ENCODE results near the gene KPTN. TPM values are rescaled to one million over a fixed set of nuclear protein-coding genes. Genes with fewer than 3 reads are reported as not detected.

Gene KPTN
- total and polyA plus RNA-seq, 2 donors (not counting 1 experiment from before 2014, with no cell fraction given) = 8.1 to 11.4 TPM

- no peaks in the 10 kb centered on the region for H3K9me3 ChIP-seq (ENCODE audit: control extremely low read depth in 1 of 3, control insufficient read depth in 2 of 3, insufficient read depth in 1 of 3, low read length in 2 of 3)
- ChIA-PET POLR2A (no interaction called here), CTCF (no interaction called here)
- ATAC-seq (ENCODE audit: low read depth) (no peak), DNase-seq (no peak)
- Mint-ChIP-seq H3K27ac (no peak overlapping the region), H3K27me3 (no peaks in the 10 kb centered on the region), H3K4me1 (no peaks in the 10 kb centered on the region), H3K4me3 (no peak overlapping the region), H3K9me3 (ENCODE audit: insufficient read depth) (no peaks in the 10 kb centered on the region)
- no peak overlapping the region for H3K9ac ChIP-seq (ENCODE audit: low read length)
- peaks cover 5% of the 10 kb centered on the region for H3K79me2 ChIP-seq (ENCODE audit: control insufficient read depth, insufficient read depth, low read length)
- H3K4me3 ChIP-seq (ENCODE audit: control extremely low read depth in 1 of 5, extremely low read depth in 1 of 5, insufficient read depth in 1 of 5, low read depth in 2 of 5, low read length in 4 of 5) = no peak overlapping the region
- H3K4me2 ChIP-seq (replicated peaks; ENCODE audit: low read depth, low read length, poor library complexity, severe bottlenecking) = no peak overlapping the region
- WGBS (ENCODE audit: insufficient coverage) = 94% methylated on average over 22 of the region's 23 CpGs
- no peak overlapping the region for H3K27ac ChIP-seq (ENCODE audit: low read length in 2 of 2)
- no peak overlapping the region for H2AFZ ChIP-seq (ENCODE audit: insufficient read depth, low read depth, low read length, poor library complexity, severe bottlenecking)
- peaks cover 0 to 56% of the 10 kb centered on the region in 2 experiments for H3K36me3 ChIP-seq (replicated peaks in 1 of 2; ENCODE audit: control extremely low read depth in 1 of 2, control insufficient read depth in 1 of 2, extremely low read depth in 1 of 2, insufficient read depth in 2 of 2, low read length in 1 of 2)
- H4K20me1 ChIP-seq (ENCODE audit: control insufficient read depth, insufficient read depth, low read length, poor library complexity, severe bottlenecking) = peaks cover 46% of the 10 kb centered on the region
- TF ChIP-seq EZH2 (IDR thresholded peaks at IDR 0.05; ENCODE audit: borderline replicate concordance, insufficient read depth, low read depth, low read length, poor library complexity, severe bottlenecking) = no peak
- TF ChIP-seq, protein P1, sequence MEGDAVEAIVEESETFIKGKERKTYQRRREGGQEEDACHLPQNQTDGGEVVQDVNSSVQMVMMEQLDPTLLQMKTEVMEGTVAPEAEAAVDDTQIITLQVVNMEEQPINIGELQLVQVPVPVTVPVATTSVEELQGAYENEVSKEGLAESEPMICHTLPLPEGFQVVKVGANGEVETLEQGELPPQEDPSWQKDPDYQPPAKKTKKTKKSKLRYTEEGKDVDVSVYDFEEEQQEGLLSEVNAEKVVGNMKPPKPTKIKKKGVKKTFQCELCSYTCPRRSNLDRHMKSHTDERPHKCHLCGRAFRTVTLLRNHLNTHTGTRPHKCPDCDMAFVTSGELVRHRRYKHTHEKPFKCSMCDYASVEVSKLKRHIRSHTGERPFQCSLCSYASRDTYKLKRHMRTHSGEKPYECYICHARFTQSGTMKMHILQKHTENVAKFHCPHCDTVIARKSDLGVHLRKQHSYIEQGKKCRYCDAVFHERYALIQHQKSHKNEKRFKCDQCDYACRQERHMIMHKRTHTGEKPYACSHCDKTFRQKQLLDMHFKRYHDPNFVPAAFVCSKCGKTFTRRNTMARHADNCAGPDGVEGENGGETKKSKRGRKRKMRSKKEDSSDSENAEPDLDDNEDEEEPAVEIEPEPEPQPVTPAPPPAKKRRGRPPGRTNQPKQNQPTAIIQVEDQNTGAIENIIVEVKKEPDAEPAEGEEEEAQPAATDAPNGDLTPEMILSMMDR (IDR thresholded peaks at IDR 0.05) = no peak
- intact Hi-C loops (cut with micrococcal nuclease) = no loop called here
- no peaks in the 10 kb centered on the region for H3K27me3 ChIP-seq (replicated peaks in 1 of 4; ENCODE audit: control extremely low read depth in 1 of 4, control insufficient read depth in 3 of 4, insufficient read depth in 4 of 4, low read length in 3 of 4)
- H3K4me1 ChIP-seq (ENCODE audit: control insufficient read depth in 2 of 2, insufficient read depth in 2 of 2, low read length in 2 of 2) = no peaks in the 10 kb centered on the region
These were observed 13.2 kb upstream of the KPTN start for GRCh38 chr19:47497050-47497766.

DNA sequence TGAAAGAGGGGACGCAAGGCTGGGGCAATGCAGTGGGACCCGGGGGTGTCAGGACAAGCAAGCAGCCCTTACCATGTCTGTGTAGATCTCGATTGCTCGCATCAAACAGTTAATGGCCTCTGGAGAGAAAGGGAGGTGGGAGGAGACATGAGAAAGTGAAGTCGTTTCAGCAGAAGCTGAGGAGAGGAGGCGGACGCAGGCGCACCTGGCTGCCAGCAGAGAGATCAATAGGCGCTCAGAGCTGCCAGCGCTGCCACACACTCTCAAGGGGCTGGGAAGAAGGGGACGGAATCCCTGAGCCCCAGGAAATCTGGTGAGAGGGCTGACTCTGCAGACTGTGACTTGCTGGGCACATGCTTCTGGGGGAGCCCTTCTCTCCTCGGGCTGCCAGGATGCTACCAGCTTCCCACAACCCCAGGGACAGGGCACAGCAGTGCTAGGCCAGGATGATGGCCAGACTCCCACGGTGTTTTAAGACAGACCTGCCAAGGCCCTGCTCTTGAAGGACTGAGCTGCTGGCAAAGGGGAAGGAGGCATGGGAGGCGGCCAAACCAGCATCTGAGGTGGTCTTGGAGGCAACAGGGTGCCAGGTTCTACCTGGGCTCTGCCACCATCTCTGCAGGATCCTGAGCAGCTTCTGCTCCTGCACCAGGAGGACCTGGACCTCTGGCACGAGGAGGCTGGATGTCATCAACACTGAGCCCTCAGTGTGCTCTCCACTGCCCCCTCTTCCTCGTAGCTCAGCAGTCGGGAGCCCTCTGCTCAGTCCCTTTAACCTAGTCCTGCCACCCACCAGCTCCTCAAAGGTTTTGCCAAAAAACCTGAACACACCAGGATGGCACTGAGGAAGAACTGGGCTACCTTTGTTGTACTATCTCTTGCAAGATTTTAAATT is 11.7 kb upstream of the KPTN start:
- Mint-ChIP-seq H3K4me3 (no peak overlapping the region), H3K27me3 (no peaks in the 10 kb centered on the region), H3K9me3 (ENCODE audit: insufficient read depth) (no peaks in the 10 kb centered on the region), H3K27ac (no peak overlapping the region), H3K4me1 (no peaks in the 10 kb centered on the region)
- Histone ChIP-seq H3K9ac (ENCODE audit: low read length) (no peak overlapping the region), H2AFZ (ENCODE audit: insufficient read depth, low read depth, low read length, poor library complexity, severe bottlenecking) (no peak overlapping the region), H3K27me3 (replicated peaks in 1 of 4; ENCODE audit: control extremely low read depth in 1 of 4, control insufficient read depth in 3 of 4, insufficient read depth in 4 of 4, low read length in 3 of 4) (no peaks in the 10 kb centered on the region), H3K9me3 (ENCODE audit: control extremely low read depth in 1 of 3, control insufficient read depth in 2 of 3, insufficient read depth in 1 of 3, low read length in 2 of 3) (no peaks in the 10 kb centered on the region), H3K27ac (ENCODE audit: low read length in 2 of 2) (no peak overlapping the region), H3K36me3 (replicated peaks in 1 of 2; ENCODE audit: control extremely low read depth in 1 of 2, control insufficient read depth in 1 of 2, extremely low read depth in 1 of 2, insufficient read depth in 2 of 2, low read length in 1 of 2) (peaks cover 0 to 61% of the 10 kb centered on the region in 2 experiments), H3K79me2 (ENCODE audit: control insufficient read depth, insufficient read depth, low read length) (peaks cover 5% of the 10 kb centered on the region), H3K4me3 (ENCODE audit: control extremely low read depth in 1 of 5, extremely low read depth in 1 of 5, insufficient read depth in 1 of 5, low read depth in 2 of 5, low read length in 4 of 5) (no peak overlapping the region), H4K20me1 (ENCODE audit: control insufficient read depth, insufficient read depth, low read length, poor library complexity, severe bottlenecking) (peaks cover 39% of the 10 kb centered on the region), H3K4me1 (ENCODE audit: control insufficient read depth in 2 of 2, insufficient read depth in 2 of 2, low read length in 2 of 2) (no peaks in the 10 kb centered on the region), H3K4me2 (replicated peaks; ENCODE audit: low read depth, low read length, poor library complexity, severe bottlenecking) (no peak overlapping the region)
- DNase-seq (no peak), ATAC-seq (ENCODE audit: low read depth) (no peak)
- intact Hi-C loops (cut with micrococcal nuclease) = no loop called here
- 85% methylated on average over 16 of the region's 17 CpGs for WGBS (ENCODE audit: insufficient coverage)
- ChIA-PET POLR2A (no interaction called here), CTCF (no interaction called here)
- TF ChIP-seq, protein P1 (IDR thresholded peaks at IDR 0.05) = no peak
- no peak for TF ChIP-seq EZH2 (IDR thresholded peaks at IDR 0.05; ENCODE audit: borderline replicate concordance, insufficient read depth, low read depth, low read length, poor library complexity, severe bottlenecking)
